Lung (tissue), 12 donors: Measurements from ENCODE around the gene JSRP1. TPM values are rescaled to one million over a fixed set of nuclear protein-coding genes. Genes with fewer than 3 reads are reported as not detected.

Source experiments
- ATAC-seq: fragments of 200-7000 bp; cut with Tn5 transposase; one replicate; pipeline ENCODE4 v1.9.1; 2020; ENCODE audit warnings: moderate number of reproducible peaks; ENCODE audit not compliant: insufficient read depth, low FRiP score
- DNase-seq, 3 donors: peaks; one replicate each; pipeline ENCODE4 v3.0.0-alpha.2; 2013 to 2017
- H3K27ac ChIP-seq, 2 donors: one replicate each; pipeline ENCODE4 v1.5.1; 2013; ENCODE audit warnings: mild to moderate bottlenecking in 2 of 2, moderate library complexity in 2 of 2, control low read depth in 1 of 2, inconsistent platforms in 1 of 2, low read depth in 1 of 2, low read length in 1 of 2
- H3K27me3 ChIP-seq, 3 donors: one replicate each; pipeline ENCODE4 v1.5.1; 2013; ENCODE audit warnings: low read length in 2 of 3; ENCODE audit not compliant: control insufficient read depth in 3 of 3, insufficient read depth in 3 of 3
- H3K36me3 ChIP-seq, 4 donors: one replicate each; pipeline ENCODE4 v1.5.1; 2013; ENCODE audit warnings: low read length in 4 of 4, mild to moderate bottlenecking in 1 of 4, moderate library complexity in 1 of 4; ENCODE audit not compliant: control insufficient read depth in 4 of 4, insufficient read depth in 4 of 4
- H3K4me1 ChIP-seq, 5 donors: one replicate each; pipeline ENCODE4 v1.5.1; 2013; ENCODE audit warnings: low read length in 5 of 5, mild to moderate bottlenecking in 2 of 5, moderate library complexity in 1 of 5; ENCODE audit not compliant: control insufficient read depth in 5 of 5, insufficient read depth in 5 of 5
- H3K4me3 ChIP-seq: one replicate; pipeline ENCODE4 v1.5.1; 2013; ENCODE audit warnings: mild to moderate bottlenecking, control low read depth, moderate library complexity
- H3K9ac ChIP-seq, 2 donors: one replicate each; pipeline ENCODE4 v1.5.1; 2013; ENCODE audit warnings: low read length in 2 of 2, control low read depth in 1 of 2; ENCODE audit not compliant: insufficient read depth in 1 of 2
- H3K9me3 ChIP-seq, 4 donors: one replicate each; pipeline ENCODE4 v1.5.1; 2013; ENCODE audit warnings: low read length in 3 of 4, mild to moderate bottlenecking in 1 of 4, moderate library complexity in 1 of 4; ENCODE audit not compliant: control insufficient read depth in 4 of 4, insufficient read depth in 3 of 4
- WGBS, 2 donors: extraction: QIAGEN DNeasy Blood & Tissue Kit; methylation state at CpG; one replicate each; pipeline ENCODE4 v1.1.7; 2013; 5-methylcytosine and 5-hydroxymethylcytosine counted together
- polyA plus RNA-seq, 2 donors: library from polyadenylated mRNA; stranded (reverse); fragments of 200-250 nt; gene quantifications; one replicate each; pipeline ENCODE4 v1.2.1, GENCODE V29; 2013
- total RNA-seq, 2 donors: library from RNA; depleted of rRNA in 1 of 2; stranded (reverse); fragments of >200 nt in 1 of 2; gene quantifications; one replicate each; pipeline ENCODE4 v1.2.1, GENCODE V29; 2014 to 2021
- TF ChIP-seq, protein P1 (sequence below): IDR thresholded peaks from 2 replicates; pipeline ENCODE4 v1.5.1; 2012; ENCODE audit warnings: mild to moderate bottlenecking; ENCODE audit errors: control extremely low read depth, extremely low read depth
- donor health status: control.
- donor health status: control.
- donor health status: Bipolar disorder and iron deficiency.
- donor health status: healthy.
- donor health status: DM: yes; HTN: yes; CAD: no.

Gene JSRP1
- total and polyA plus RNA-seq, 4 donors: 0.61 to 2.3 (median 0.88) TPM

DNA sequence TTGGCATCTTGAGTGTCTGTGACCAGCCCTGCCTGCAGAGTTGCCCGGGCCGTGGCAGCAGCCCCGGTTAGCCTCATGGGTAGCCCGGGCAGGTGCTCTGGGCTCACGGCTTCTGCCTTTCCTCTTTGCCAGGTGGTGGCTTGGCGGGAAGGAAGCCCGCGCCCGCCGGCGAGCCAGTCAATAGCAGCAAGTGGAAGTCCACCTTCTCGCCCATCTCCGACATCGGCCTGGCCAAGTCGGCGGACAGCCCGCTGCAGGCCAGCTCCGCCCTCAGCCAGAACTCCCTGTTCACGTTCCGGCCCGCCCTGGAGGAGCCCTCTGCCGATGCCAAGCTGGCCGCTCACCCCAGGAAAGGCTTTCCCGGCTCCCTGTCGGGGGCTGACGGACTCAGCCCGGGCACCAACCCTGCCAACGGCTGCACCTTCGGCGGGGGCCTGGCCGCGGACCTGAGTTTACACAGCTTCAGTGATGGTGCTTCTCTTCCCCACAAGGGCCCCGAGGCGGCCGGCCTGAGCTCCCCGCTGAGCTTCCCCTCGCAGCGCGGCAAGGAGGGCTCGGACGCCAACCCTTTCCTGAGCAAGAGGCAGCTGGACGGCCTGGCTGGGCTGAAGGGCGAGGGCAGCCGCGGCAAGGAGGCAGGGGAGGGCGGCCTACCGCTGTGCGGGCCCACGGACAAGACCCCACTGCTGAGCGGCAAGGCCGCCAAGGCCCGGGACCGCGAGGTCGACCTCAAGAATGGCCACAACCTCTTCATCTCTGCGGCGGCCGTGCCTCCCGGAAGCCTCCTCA lies 30.0 kb downstream of the JSRP1 start:
- DNase-seq (no peak), ATAC-seq (no peak)
- WGBS, 2 donors: 95 to 96% methylated on average over 52 to 59 of the region's 59 CpGs

DNA sequence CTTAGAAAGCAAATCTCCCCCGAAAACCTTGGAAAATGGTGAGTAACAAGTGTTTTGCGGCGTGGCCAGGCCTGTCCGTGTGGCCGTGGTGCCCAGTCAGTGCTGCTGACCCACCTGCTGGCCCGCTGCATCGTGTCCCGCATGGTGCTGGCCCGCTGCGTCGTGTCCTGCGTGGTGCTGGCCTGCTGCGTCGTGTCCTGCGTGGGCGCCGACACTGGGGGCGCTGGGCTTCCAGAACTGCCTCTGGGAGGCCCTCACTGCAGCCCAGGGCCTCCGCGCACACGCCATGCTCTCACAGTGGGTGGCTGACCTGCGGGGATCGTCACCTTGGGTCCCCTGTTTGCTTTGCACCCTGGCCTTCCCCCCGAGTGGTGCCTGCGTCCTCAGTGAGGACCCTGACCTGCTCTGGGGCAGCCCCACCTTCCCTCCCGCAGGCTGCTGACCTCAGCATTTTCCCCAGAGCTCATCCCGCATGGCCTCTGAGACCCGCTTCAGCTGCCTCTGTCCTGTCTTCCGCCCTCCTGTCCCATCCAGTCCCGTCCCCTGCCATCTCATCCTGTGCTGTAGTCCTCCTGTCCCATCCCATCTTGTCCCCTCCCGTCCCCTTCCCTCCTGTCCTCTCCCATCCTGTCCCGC lies 30.7 kb downstream of the JSRP1 start:
- TF ChIP-seq, protein P1, sequence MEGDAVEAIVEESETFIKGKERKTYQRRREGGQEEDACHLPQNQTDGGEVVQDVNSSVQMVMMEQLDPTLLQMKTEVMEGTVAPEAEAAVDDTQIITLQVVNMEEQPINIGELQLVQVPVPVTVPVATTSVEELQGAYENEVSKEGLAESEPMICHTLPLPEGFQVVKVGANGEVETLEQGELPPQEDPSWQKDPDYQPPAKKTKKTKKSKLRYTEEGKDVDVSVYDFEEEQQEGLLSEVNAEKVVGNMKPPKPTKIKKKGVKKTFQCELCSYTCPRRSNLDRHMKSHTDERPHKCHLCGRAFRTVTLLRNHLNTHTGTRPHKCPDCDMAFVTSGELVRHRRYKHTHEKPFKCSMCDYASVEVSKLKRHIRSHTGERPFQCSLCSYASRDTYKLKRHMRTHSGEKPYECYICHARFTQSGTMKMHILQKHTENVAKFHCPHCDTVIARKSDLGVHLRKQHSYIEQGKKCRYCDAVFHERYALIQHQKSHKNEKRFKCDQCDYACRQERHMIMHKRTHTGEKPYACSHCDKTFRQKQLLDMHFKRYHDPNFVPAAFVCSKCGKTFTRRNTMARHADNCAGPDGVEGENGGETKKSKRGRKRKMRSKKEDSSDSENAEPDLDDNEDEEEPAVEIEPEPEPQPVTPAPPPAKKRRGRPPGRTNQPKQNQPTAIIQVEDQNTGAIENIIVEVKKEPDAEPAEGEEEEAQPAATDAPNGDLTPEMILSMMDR: no peak
- H3K4me3 ChIP-seq: no peak overlapping the region
- H3K4me1 ChIP-seq: peaks cover 0 to 3% (median 0%) of the 10 kb centered on the region in 5 donors
- no peaks in the 10 kb centered on the region for H3K9me3 ChIP-seq
- H3K36me3 ChIP-seq: peaks cover 8 to 86% (median 17%) of the 10 kb centered on the region in 4 donors
- DNase-seq (no peak), ATAC-seq (no peak)
- H3K27me3 ChIP-seq: no peaks in the 10 kb centered on the region
- no peak overlapping the region for H3K9ac ChIP-seq
- H3K27ac ChIP-seq: no peak overlapping the region
- 96 to 98% methylated on average over 32 of the region's 32 CpGs for WGBS, 2 donors

More for the DNA sequence above, 30.0 kb downstream of the JSRP1 start:
- Histone ChIP-seq H3K9ac (no peak overlapping the region), H3K4me1 (peaks cover 0 to under 1% (median 0%) of the 10 kb centered on the region in 5 donors), H3K27me3 (no peaks in the 10 kb centered on the region), H3K27ac (no peak overlapping the region), H3K36me3 (peaks cover 9 to 88% (median 17%) of the 10 kb centered on the region in 4 donors), H3K9me3 (no peaks in the 10 kb centered on the region), H3K4me3 (no peak overlapping the region)
- TF ChIP-seq, protein P1: no peak

DNA sequence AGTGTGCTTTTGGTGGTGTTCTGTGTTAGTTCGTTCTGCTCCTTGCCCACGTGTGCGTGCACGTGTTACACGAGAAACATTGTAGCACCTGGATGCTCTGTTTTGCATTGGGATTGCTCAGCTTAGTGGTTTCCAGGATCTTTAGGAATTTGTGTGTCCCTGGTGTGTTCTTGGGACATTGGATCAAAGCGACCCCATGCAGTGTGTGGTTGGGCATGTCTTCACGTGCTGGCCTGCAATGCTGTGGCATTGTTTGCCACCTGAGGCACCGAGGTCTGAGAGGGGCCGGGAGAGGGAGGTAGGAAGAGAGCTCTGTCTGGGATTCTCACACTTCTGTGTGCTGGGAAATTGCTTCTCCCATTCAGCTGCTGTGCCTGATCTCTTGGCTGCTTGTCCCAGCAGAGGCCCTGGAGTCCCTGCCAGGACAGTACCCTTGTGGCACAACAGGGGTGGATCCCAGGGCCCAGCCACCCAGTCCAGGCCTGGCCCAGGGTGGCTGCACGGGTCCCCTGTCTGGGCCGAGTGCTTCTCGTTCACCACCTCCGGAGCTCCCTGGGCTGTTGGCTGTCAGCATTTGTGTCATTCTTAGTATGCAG lies 31.4 kb downstream of the JSRP1 start:
- no peak for ATAC-seq
- H3K27ac ChIP-seq: no peak overlapping the region
- H3K4me1 ChIP-seq: peaks cover 0 to 3% (median 0%) of the 10 kb centered on the region in 5 donors
- H3K9ac ChIP-seq: no peak overlapping the region
- no peak overlapping the region for H3K4me3 ChIP-seq
- no peaks in the 10 kb centered on the region for H3K9me3 ChIP-seq
- no peak for DNase-seq
- WGBS, 2 donors: 92 to 94% methylated on average over 13 of the region's 13 CpGs
- TF ChIP-seq, protein P1: no peak
- H3K27me3 ChIP-seq: no peaks in the 10 kb centered on the region
- peaks cover 10 to 87% (median 15%) of the 10 kb centered on the region in 4 donors for H3K36me3 ChIP-seq
